Naive B cell (primary cell): ENCODE measurements around the gene NEURL1. TPM values are rescaled to one million over a fixed set of nuclear protein-coding genes. Genes with fewer than 3 reads are reported as not detected.
A peak's percentile ranks its signal among the peaks of the same experiment; 100 is the strongest.
"Not testable (repeated sequence)": the region's sequence is repeated elsewhere in the genome, so short reads cannot be mapped to it uniquely, and the experiment has no call there.

Experiments
- ATAC-seq, 2 donors: fragments of 150-1000 bp; cut with Tn5 transposase; 2 replicates each; pipeline ENCODE4 v1.10.0; 2021; ENCODE audit warnings: low read depth in 2 of 2, mild to moderate bottlenecking in 2 of 2, moderate library complexity in 2 of 2
- DNase-seq: peaks from one replicate; pipeline ENCODE4 v3.0.0; 2022
- H3K27ac Mint-ChIP-seq, 6 donors: one replicate each; pipeline ENCODE4 v1.8.0; 2020 to 2022; ENCODE audit warnings: mild to moderate bottlenecking in 6 of 6, mixed read lengths in 6 of 6, moderate library complexity in 5 of 6, inconsistent platforms in 2 of 6
- H3K27me3 Mint-ChIP-seq, 3 donors: one replicate each; pipeline ENCODE4 v1.8.0; 2021 to 2022; ENCODE audit warnings: mixed read lengths in 3 of 3, mild to moderate bottlenecking in 1 of 3
- H3K36me3 Mint-ChIP-seq, 2 donors: one replicate each; pipeline ENCODE4 v1.8.0; 2020 to 2022; ENCODE audit warnings: mixed read lengths in 2 of 2, inconsistent platforms in 1 of 2, mild to moderate bottlenecking in 1 of 2
- H3K4me1 Mint-ChIP-seq, 3 donors: one replicate each; pipeline ENCODE4 v1.8.0; 2020 to 2022; ENCODE audit warnings: mixed read lengths in 3 of 3, inconsistent platforms in 1 of 3, mild to moderate bottlenecking in 1 of 3, moderate library complexity in 1 of 3
- H3K4me3 Mint-ChIP-seq, 8 donors: one replicate each; pipeline ENCODE4 v1.8.0; 2020 to 2022; ENCODE audit warnings: mild to moderate bottlenecking in 8 of 8, mixed read lengths in 8 of 8, moderate library complexity in 8 of 8, inconsistent platforms in 2 of 8
- H3K9me3 Mint-ChIP-seq, 7 donors: one replicate each; pipeline ENCODE4 v1.8.0; 2020 to 2022; ENCODE audit warnings: mixed read lengths in 7 of 7, mild to moderate bottlenecking in 5 of 7, inconsistent platforms in 2 of 7, moderate library complexity in 1 of 7
- polyA plus RNA-seq, 6 donors: library from polyadenylated mRNA; unstranded; fragments of 300-500 nt; fragmentation: Illumina TruSeq; gene quantifications; one replicate each; pipeline ENCODE4 v1.2.3, GENCODE V29; 2021; ENCODE audit warnings: low read depth in 6 of 6

The NEURL1 gene
- polyA plus RNA-seq, 6 donors from 2014 or later = 0.21 to 0.83 (median 0.33) TPM

- Mint-ChIP-seq H3K9me3 (no peaks in the 10 kb centered on the region), H3K36me3 (no peaks in the 10 kb centered on the region), H3K4me1 (peaks cover 26 to 41% (median 32%) of the 10 kb centered on the region in 3 donors), H3K4me3 (peak overlapping the region; percentile 0 to 84 (median 70)), H3K27me3 (peaks cover 0 to 8% (median 0%) of the 10 kb centered on the region in 3 donors), H3K27ac (peak overlapping the region in 3 of 6 donors; percentile 14 to 93 (median 85))
- ATAC-seq (peak; percentile 74 to 76), DNase-seq (peak; percentile 48)
Observed at GRCh38 chr10:103470761-103471653, 22.5 kb upstream of the NEURL1 start.

GRCh38 chr10:103472005-103472404 is 21.5 kb upstream of the NEURL1 start:
- H3K4me1 Mint-ChIP-seq = peaks cover 26 to 41% (median 32%) of the 10 kb centered on the region in 3 donors
- peak overlapping the region in 5 of 6 donors; percentile 23 to 90 (median 85) for H3K27ac Mint-ChIP-seq
- DNase-seq = no peak
- H3K4me3 Mint-ChIP-seq = peak overlapping the region in 6 of 8 donors; percentile 27 to 84 (median 66)
- peaks cover 0 to 8% (median 0%) of the 10 kb centered on the region in 3 donors for H3K27me3 Mint-ChIP-seq
- no peaks in the 10 kb centered on the region for H3K36me3 Mint-ChIP-seq
- ATAC-seq = peak in 1 of 2 donors; percentile 18
- no peaks in the 10 kb centered on the region for H3K9me3 Mint-ChIP-seq

- Mint-ChIP-seq H3K36me3 (no peaks in the 10 kb centered on the region), H3K9me3 (no peaks in the 10 kb centered on the region), H3K27me3 (peaks cover 0 to 8% (median 0%) of the 10 kb centered on the region in 3 donors), H3K4me1 (peaks cover 25 to 34% (median 26%) of the 10 kb centered on the region in 3 donors), H3K4me3 (no peak overlapping the region), H3K27ac (peak overlapping the region in 1 of 6 donors; percentile 32)
- DNase-seq = no peak
- no peak for ATAC-seq
Observed at GRCh38 chr10:103473261-103473671, 20.2 kb upstream of the NEURL1 start.

- Mint-ChIP-seq H3K4me1 (peaks cover 23 to 34% (median 26%) of the 10 kb centered on the region in 3 donors), H3K27me3 (peaks cover 0 to 8% (median 0%) of the 10 kb centered on the region in 3 donors), H3K27ac (peak overlapping the region in 2 of 6 donors; percentile 10 to 14), H3K9me3 (no peaks in the 10 kb centered on the region), H3K4me3 (no peak overlapping the region), H3K36me3 (no peaks in the 10 kb centered on the region)
- ATAC-seq (no peak), DNase-seq (no peak)
Observed at GRCh38 chr10:103474077-103474476, 19.4 kb upstream of the NEURL1 start.

- Mint-ChIP-seq H3K9me3 (no peaks in the 10 kb centered on the region), H3K4me3 (no peak overlapping the region), H3K27ac (peak overlapping the region in 1 of 6 donors; percentile 84), H3K27me3 (peaks cover 0 to 5% (median 0%) of the 10 kb centered on the region in 3 donors), H3K36me3 (no peaks in the 10 kb centered on the region), H3K4me1 (peaks cover 13 to 26% (median 22%) of the 10 kb centered on the region in 3 donors)
- DNase-seq (no peak), ATAC-seq (no peak)
Observed at GRCh38 chr10:103475437-103475836, 18.1 kb upstream of the NEURL1 start.

- Mint-ChIP-seq H3K9me3 (no peaks in the 10 kb centered on the region), H3K36me3 (no peaks in the 10 kb centered on the region), H3K27ac (no peak overlapping the region), H3K4me3 (no peak overlapping the region), H3K4me1 (peaks cover 5 to 19% (median 14%) of the 10 kb centered on the region in 3 donors), H3K27me3 (no peaks in the 10 kb centered on the region)
- no peak for DNase-seq
- ATAC-seq = no peak
Observed at GRCh38 chr10:103476046-103476768, 17.3 kb upstream of the NEURL1 start.

GRCh38 chr10:103478671-103479070 is 14.8 kb upstream of the NEURL1 start:
- H3K9me3 Mint-ChIP-seq = no peaks in the 10 kb centered on the region
- ATAC-seq (no peak), DNase-seq (no peak)
- peaks cover 0 to 3% (median 0%) of the 10 kb centered on the region in 3 donors for H3K27me3 Mint-ChIP-seq
- no peak overlapping the region for H3K4me3 Mint-ChIP-seq
- peak overlapping the region in 1 of 6 donors; percentile 64 for H3K27ac Mint-ChIP-seq
- peaks cover 0 to 6% (median 0%) of the 10 kb centered on the region in 3 donors for H3K4me1 Mint-ChIP-seq
- no peaks in the 10 kb centered on the region for H3K36me3 Mint-ChIP-seq

GRCh38 chr10:103479135-103479534 is 14.4 kb upstream of the NEURL1 start, which contains the start of gene CALHM3:
Gene CALHM3 (minus strand): TSS chr10:103479240. CDS start chr10:103479032, 208 bp downstream.
- ATAC-seq (no peak), DNase-seq (no peak)
- peak within 1 kb of the TSS in 2 of 6 donors; percentile 44 to 64 for H3K27ac Mint-ChIP-seq
- H3K4me3 Mint-ChIP-seq = no peak within 1 kb of the TSS
- peaks cover 0 to 6% (median 0%) of the 10 kb centered on the region in 3 donors for H3K4me1 Mint-ChIP-seq
- H3K9me3 Mint-ChIP-seq = no peaks in the 10 kb centered on the region
- H3K36me3 Mint-ChIP-seq = no peaks in the 10 kb centered on the region
- peaks cover 0 to 3% (median 0%) of the 10 kb centered on the region in 3 donors for H3K27me3 Mint-ChIP-seq

- Mint-ChIP-seq H3K27me3 (peaks cover 0 to 3% (median 1%) of the 10 kb centered on the region in 3 donors), H3K27ac (no peak overlapping the region), H3K36me3 (no peaks in the 10 kb centered on the region)
Observed at GRCh38 chr10:103480521-103480920, 13.0 kb upstream of the NEURL1 start.

GRCh38 chr10:103481974-103482531 is 11.5 kb upstream of the NEURL1 start:
- Mint-ChIP-seq H3K4me1 (peaks cover 0 to 10% (median 4%) of the 10 kb centered on the region in 3 donors), H3K27me3 (peaks cover 0 to 7% (median 3%) of the 10 kb centered on the region in 3 donors), H3K27ac (no peak overlapping the region), H3K4me3 (no peak overlapping the region), H3K36me3 (no peaks in the 10 kb centered on the region), H3K9me3 (no peaks in the 10 kb centered on the region)
- DNase-seq = peak; percentile 43
- ATAC-seq = peak; percentile 73 to 75

More at GRCh38 chr10:103480521-103480920, 13.0 kb upstream of the NEURL1 start:
- Mint-ChIP-seq H3K4me1 (peaks cover 0 to 6% (median under 1%) of the 10 kb centered on the region in 3 donors), H3K9me3 (no peaks in the 10 kb centered on the region), H3K4me3 (peak overlapping the region in 1 of 8 donors; percentile 20)
- no peak for DNase-seq
- ATAC-seq = no peak

- not testable (repeated sequence) for H3K27ac Mint-ChIP-seq, H3K9me3 Mint-ChIP-seq
Observed at GRCh38 chr10:103486635-103487409, 6.7 kb upstream of the NEURL1 start.

GRCh38 chr10:103487410-103487708 is 6.1 kb upstream of the NEURL1 start:
- peaks cover 14 to 31% (median 27%) of the 10 kb centered on the region in 3 donors for H3K4me1 Mint-ChIP-seq
- H3K4me3 Mint-ChIP-seq = no peak overlapping the region
- H3K27me3 Mint-ChIP-seq = peaks cover 3 to 21% (median 17%) of the 10 kb centered on the region in 3 donors
- no peaks in the 10 kb centered on the region for H3K9me3 Mint-ChIP-seq
- DNase-seq (no peak), ATAC-seq (no peak)
- H3K27ac Mint-ChIP-seq = no peak overlapping the region
- no peaks in the 10 kb centered on the region for H3K36me3 Mint-ChIP-seq

More at GRCh38 chr10:103486635-103487409, 6.7 kb upstream of the NEURL1 start:
- H3K4me3 Mint-ChIP-seq, DNase-seq, ATAC-seq, H3K36me3 Mint-ChIP-seq: not testable (repeated sequence)
- Mint-ChIP-seq H3K27me3 (peaks cover 7 to 15% (median 11%) of the 10 kb centered on the region in 3 donors), H3K4me1 (peaks cover 14 to 29% (median 24%) of the 10 kb centered on the region in 3 donors)
